HS-5 (cell line): ENCODE measurements around the gene UNC13A.

Source experiments
- DNase-seq: peaks from one replicate; pipeline ENCODE4 v3.0.0-alpha.2; 2012; ENCODE audit warnings: low read depth

The UNC13A gene

DNA sequence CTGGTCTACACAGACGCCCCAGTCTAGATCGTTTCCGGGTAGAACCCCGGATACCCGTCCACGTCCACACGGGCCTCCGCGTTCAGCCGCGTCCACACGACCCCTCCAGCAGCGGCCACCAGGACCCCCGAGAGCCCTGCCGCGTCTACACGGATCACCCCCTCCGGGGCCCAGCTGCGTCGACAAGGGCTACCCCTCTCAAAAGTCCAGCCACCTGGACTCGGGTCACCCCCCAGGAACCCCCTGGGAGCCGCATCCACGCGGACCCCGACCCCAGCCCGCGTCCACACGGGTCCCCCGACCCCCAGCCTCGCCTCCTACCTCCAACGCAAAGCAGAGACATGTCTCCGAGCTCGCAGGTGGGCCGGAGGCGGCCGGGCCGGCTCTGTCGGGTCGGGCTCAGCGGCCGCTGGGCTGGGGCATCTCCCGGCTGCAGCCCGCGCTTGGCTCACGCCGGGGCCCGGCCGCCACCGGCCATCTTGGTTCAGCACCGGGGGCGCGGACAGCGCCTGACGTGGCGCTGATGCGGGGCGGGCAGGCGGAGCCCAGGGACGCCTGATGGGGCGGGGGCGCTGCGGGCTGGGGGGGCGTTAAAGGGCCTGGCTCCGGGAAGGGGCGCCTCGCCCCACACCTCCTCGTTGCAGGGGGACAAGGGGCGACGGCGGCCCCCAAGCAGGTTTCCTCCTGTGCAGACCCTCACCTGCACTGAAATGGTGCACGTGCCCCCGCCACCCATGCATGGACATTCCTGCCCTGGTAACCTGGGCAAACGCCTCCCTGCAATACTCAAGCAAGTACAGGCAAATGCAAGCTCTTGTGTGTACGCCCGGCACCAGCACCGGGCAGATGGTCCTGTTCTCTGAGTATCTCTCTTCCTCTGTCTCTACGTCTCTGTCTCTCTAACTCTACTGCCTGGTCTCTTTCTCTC is at the start of gene UNC13A:
Gene UNC13A (minus strand): TSS at position 498 of the 928 bp plus-strand sequence. CDS start 155 bp downstream, at position 343.
- no peak for DNase-seq

- DNase-seq, result no peak
These were observed 49.6 kb upstream of the UNC13A start for GRCh38 chr19:17737690-17738153.

- no peak for DNase-seq
These were observed 47.3 kb upstream of the UNC13A start for GRCh38 chr19:17735410-17735809.

GRCh38 chr19:17734146-17734545 is 46.0 kb upstream of the UNC13A start:
- no peak for DNase-seq

GRCh38 chr19:17733127-17733526 is 45.0 kb upstream of the UNC13A start:
- no peak for DNase-seq

GRCh38 chr19:17727843-17728242 is 39.7 kb upstream of the UNC13A start:
- DNase-seq, result no peak

DNA sequence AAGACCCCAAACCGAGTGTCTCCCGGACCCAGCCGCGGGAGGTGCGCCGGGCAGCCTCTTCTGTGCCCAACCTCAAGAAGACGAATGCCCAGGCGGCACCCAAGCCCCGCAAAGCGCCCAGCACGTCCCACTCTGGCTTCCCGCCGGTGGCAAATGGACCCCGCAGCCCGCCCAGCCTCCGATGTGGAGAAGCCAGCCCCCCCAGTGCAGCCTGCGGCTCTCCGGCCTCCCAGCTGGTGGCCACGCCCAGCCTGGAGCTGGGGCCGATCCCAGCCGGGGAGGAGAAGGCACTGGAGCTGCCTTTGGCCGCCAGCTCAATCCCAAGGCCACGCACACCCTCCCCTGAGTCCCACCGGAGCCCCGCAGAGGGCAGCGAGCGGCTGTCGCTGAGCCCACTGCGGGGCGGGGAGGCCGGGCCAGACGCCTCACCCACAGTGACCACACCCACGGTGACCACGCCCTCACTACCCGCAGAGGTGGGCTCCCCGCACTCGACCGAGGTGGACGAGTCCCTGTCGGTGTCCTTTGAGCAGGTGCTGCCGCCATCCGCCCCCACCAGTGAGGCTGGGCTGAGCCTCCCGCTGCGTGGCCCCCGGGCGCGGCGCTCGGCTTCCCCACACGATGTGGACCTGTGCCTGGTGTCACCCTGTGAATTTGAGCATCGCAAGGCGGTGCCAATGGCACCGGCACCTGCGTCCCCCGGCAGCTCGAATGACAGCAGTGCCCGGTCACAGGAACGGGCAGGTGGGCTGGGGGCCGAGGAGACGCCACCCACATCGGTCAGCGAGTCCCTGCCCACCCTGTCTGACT is 39.0 kb upstream of the UNC13A start:
- DNase-seq, result no peak

GRCh38 chr19:17726136-17726741 is 38.1 kb upstream of the UNC13A start:
- DNase-seq, result no peak

- DNase-seq, result no peak
These were observed 37.4 kb upstream of the UNC13A start for GRCh38 chr19:17725422-17726078.

DNA sequence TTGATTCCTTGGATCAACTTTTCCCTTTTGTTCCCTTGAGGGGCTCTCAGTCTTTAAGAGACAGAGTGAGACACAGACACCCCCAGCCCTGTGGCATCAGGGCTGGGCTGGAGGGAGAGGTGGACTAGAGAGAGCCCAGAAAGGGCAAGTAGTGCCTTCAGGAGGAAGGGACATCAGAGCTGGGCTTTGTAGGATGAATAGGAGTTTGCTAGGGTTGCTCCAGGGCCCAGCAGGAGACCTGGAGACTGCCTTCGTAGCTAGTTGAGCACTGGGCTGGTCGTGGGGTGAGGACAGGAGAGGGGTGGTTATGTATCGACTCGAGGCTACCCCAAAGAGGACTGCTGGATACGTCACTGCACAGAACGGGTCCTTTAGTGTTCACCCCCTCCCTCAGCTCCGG is 36.5 kb upstream of the UNC13A start:
- no peak for DNase-seq

- DNase-seq, result no peak
These were observed 34.6 kb upstream of the UNC13A start for GRCh38 chr19:17722655-17723240.

DNA sequence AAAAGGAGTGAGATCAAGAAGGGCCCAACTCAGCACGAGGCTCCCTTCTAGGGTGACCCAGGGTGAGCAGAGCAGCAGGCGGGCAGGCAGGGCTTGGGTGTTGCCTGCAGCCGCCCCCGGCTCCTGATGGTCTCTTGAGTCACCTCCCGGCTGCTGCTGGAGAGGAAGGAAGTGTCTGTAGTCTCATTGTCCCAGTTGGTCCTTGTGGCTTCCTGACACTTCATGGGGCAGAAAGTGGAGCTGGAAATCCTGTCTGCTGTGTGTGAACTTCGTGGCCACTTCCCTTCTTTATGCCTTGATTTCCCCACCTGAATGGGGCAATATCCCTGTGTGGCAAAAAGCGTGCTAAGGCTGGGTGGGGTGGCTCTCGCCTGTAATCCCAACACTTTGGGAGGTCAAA is 33.7 kb upstream of the UNC13A start:
- no peak for DNase-seq

DNA sequence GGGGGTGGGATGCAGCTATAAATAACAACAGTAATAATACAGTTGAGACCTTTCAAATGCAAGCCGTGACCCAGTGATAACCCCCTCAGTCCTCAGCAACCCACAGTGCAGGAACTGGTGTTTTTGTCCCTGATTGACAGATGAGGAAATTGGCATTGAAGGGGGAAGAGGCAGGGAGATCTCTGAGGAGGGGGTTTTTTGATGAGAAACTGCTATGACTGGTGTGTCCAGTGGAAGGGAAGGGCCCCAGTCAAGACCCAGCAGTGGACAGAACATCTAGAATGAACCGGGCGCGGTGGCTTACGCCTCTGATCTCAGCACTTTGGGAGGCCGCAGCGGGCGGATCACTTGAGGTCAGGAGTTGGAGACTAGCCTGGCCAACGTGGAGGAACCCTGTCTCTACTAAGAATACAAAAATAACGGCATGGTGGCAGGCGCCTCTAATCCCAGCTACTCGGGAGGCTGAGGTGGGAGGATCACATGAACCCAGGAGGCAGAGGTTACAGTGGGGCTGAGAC is 33.0 kb upstream of the UNC13A start:
- DNase-seq, result no peak

- DNase-seq, result no peak
These were observed 32.3 kb upstream of the UNC13A start for GRCh38 chr19:17720440-17720839.

DNA sequence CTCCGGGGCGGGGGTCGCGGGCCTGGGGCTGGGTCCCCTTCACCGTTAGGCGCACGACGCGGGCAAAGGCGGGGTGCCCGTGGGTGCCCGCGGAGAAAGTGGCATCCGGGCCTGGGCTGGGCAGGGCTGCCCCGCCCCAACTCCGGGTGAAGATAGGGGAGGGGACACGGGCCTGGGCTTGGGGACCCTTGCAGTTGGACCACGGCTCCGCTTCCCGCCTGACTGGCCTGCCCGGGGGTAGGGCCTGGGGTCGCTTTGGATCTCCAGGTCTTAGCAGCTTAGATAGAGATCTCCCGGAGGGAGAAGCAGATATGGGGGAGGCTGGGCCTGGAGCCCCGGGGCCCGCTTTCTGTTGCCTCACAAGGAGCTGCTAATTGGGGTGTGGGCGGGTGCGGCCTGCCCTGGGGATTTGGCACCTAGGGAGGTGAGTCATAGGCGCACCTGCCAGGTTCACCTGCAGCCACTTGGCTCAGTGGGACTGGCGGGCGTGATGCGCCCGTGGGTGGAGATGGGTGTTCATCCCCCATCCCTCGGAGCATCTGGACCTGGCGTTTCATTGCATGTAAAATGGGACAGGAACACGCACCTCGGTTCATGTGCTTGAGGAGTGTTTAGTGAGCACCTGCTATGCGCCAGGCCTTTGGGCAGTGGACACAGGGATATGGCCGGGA is 31.7 kb upstream of the UNC13A start:
- no peak for DNase-seq

- DNase-seq, result no peak
These were observed 31.0 kb upstream of the UNC13A start, which contains the start of gene MAP1S for GRCh38 chr19:17718947-17719711. Gene MAP1S, plus strand, starts transcription at chr19:17719480. Its CDS starts 23 bp downstream, at chr19:17719503.

DNA sequence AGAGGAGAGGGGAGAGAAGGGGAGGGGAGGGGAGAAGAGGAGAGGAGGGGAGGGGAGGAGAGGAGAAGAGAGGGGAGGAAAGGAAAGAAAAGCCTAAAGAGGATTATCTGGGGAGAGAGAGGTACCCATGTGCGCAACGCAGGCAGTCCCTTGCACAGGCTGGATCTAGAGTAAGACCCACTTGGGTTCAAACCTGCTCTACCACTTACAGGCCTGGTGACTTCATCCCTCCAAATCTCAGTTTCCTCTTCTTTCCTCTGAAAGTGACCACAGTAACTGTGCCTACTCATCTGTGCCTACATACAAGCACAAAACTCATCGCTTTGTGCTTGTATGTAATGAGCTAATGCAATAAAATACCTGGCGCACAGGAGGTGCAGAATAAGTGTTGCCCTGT is 30.4 kb upstream of the UNC13A start:
- DNase-seq, result no peak

- no peak for DNase-seq
These were observed 28.3 kb upstream of the UNC13A start for GRCh38 chr19:17716309-17716929.

GRCh38 chr19:17711851-17712250 is 23.7 kb upstream of the UNC13A start:
- no peak for DNase-seq
